ENCODE measurements around the gene ADAMTS2.

The ADAMTS2 gene

GRCh38 chr5:179211068-179211467 is 134.2 kb downstream of the ADAMTS2 start:
- no peak for DNase-seq

DNA sequence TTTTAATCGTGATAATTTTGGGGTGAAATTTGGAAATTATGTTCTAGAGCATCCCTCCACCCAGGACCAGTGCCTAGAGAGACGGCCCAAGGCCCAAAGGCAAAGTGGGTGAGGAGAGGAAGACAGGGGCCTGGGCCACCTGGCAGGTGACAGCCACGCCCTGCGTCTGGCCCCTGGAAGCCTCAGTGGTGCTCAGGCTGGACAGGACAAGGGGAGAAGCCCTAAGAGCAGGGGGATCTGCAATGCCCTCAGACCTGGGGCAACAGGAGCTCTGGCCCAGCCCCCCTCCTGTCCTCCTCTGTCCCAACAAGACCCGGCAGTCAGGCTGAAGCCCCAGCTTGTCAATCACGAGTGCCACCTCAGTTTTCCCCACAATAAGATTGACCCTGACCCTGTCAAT is 134.8 kb downstream of the ADAMTS2 start:
- DNase-seq: no peak

GRCh38 chr5:179209359-179210150 is 135.7 kb downstream of the ADAMTS2 start:
- no peak for DNase-seq

- no peak for DNase-seq
Measured at GRCh38 chr5:179208706-179209358, 136.4 kb downstream of the ADAMTS2 start.

- DNase-seq: no peak
Measured at GRCh38 chr5:179207920-179208705, 137.1 kb downstream of the ADAMTS2 start.

- DNase-seq: no peak
Measured at GRCh38 chr5:179207470-179207869, 137.8 kb downstream of the ADAMTS2 start.

- DNase-seq: no peak
Measured at GRCh38 chr5:179206366-179206765, 138.9 kb downstream of the ADAMTS2 start.

DNA sequence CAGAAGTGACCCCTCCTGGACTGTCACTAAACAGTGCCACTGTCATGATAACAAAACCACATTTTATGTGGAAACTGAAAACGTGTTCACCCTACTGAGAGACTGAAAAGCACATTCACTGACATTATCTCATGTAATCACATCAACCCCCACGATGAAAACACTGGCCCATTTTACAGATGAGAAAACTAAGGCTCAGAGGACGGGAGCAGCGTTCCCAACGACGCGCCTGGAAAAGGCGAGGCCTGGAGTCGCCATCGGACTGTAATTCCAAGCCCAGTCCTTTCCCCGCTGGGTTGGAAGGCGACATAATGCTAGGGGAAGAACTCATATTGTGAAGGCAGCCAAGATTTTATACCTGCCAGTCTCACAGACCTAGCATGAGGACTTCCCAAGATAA is 140.0 kb downstream of the ADAMTS2 start:
- no peak for DNase-seq

DNA sequence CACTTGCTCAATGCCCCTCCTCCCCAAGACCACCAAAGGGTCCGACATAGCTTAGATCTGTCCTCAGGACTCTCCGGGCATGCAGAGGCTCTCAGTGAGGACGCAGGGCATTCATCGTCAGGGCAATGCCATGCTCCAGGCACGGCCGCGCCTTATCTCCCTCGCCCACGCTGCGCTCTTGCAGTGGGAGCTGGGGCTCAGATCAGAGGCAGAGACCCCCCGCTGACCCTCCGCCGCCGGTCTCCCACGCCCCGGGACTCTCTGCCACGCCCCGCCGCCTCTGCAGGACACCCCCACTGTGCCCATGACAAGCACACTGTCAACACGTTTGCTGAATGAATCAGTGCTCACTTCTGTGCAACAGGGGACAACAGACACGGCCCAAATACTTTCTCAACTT is 140.7 kb downstream of the ADAMTS2 start:
- DNase-seq: no peak

- no peak for DNase-seq
Measured at GRCh38 chr5:179203248-179203647, 142.0 kb downstream of the ADAMTS2 start.

DNA sequence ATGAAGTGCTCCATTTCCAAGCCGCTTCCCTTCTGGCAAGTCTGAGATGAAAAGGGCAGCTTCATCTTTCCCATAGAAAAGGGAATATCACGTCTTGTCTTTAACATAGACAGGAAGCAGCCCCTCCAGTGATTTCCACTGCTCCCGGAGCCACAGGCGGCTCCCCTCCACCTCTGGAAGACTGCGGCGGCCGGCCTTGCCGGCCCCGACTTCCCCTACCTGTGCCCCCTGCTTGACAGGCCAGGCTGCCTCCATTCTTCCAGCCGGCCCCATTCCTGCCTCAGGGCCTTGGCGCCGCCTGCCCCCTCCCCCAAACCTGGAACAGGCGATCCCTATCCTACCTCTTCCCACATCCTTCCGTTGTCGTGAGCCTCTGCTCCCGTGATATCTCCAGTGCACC is 143.3 kb downstream of the ADAMTS2 start:
- no peak for DNase-seq

DNA sequence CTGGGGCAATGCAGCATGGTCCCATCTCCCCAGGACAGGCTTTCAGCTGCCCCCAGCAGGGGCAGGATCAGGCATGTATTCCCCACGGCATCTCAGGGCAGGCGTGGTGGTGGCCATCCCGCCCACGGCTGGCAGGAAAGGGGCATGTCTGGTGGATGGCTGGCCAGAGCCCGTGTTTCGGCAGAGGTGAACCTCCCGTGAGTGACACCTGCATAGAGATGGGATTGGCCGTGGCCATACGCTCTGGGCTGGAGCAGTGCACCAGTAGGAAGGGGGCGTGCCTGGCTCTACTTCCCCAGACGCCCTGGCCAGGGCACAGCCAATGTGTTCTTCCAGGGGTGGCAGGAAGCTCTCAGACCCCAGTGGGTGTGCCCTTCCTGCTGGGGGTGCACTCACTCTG is 146.0 kb downstream of the ADAMTS2 start:
- DNase-seq: no peak

- no peak for DNase-seq
Measured at GRCh38 chr5:179198825-179199224, 146.4 kb downstream of the ADAMTS2 start.

- no peak for DNase-seq
Measured at GRCh38 chr5:179196405-179197079, 148.7 kb downstream of the ADAMTS2 start.

GRCh38 chr5:179195561-179196404 is 149.5 kb downstream of the ADAMTS2 start:
- no peak for DNase-seq

GRCh38 chr5:179194941-179195381 is 150.3 kb downstream of the ADAMTS2 start:
- no peak for DNase-seq

- no peak for DNase-seq
Measured at GRCh38 chr5:179194201-179194910, 150.9 kb downstream of the ADAMTS2 start.

DNA sequence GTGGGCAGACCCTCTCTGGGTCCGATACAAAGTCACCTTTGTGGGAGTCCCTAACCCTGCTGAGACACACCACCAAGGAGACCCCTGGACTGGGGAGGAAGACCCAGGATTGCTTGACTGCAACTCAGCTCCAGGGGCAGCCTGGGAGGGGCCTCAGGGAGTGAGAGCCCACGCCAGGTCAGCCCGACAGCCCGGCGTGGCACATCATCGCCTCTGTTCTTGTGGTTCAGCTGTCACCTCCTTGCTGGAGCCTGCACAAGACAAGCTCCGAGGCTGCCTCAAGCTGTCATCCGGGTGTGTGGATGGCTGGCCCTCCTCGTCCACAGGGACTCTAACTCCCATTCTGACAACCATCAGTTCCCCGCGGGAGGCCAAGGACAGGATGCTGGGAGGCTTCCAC is 151.5 kb downstream of the ADAMTS2 start:
- no peak for DNase-seq

DNA sequence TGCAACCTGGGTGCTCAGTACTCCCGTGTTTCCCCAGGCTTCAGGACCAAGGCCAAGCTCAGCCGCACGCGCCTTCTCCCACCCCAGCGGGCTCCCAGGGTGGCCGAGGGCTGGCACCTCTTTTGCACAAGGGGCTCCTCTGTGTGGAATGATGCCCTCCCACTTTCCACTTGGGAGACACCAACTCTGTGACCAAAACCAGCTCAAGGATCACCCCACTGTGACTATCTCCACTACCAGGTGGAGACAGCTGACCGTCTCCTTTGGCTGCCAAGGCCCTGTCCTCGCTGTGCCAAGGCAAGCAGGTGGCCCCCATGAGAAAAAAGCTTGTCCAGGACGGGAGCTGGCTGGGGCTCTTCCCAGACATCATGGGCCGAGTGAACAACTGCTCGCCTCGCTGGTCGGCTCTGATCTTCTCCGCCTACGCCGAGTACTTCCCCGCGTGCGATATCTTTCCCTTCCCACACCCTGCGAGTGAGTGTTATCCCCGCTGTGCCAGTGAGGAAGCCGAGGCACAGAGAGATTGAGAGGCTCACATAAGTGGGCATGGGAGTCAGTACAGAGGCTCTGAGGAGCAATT is 152.3 kb downstream of the ADAMTS2 start:
- no peak for DNase-seq

- DNase-seq: no peak
Measured at GRCh38 chr5:179192185-179192890, 152.9 kb downstream of the ADAMTS2 start.
